ENCODE data around the gene GSS.

Gene GSS

GRCh38 chr20:34896086-34896621 lies 59.5 kb downstream of the GSS start:
- no peaks in the 10 kb centered on the region for H3K4me1 Mint-ChIP-seq
- no peak for DNase-seq

GRCh38 chr20:34895465-34895864 lies 60.1 kb downstream of the GSS start:
- H3K27ac Mint-ChIP-seq: no peak overlapping the region
- H3K4me1 Mint-ChIP-seq: no peaks in the 10 kb centered on the region
- H3K27me3 Mint-ChIP-seq (ENCODE audit: low read depth, poor library complexity): no peaks in the 10 kb centered on the region
- no peak overlapping the region for H3K4me3 Mint-ChIP-seq
- H3K36me3 Mint-ChIP-seq (ENCODE audit: low read depth): peaks cover 17% of the 10 kb centered on the region
- no peak for TF ChIP-seq CTCF (IDR thresholded peaks at IDR 0.05)
- peaks cover 13% of the 10 kb centered on the region for H3K9me3 Mint-ChIP-seq
- DNase-seq: no peak

More at GRCh38 chr20:34896086-34896621, 59.5 kb downstream of the GSS start:
- Mint-ChIP-seq H3K9me3 (peaks cover 13% of the 10 kb centered on the region), H3K27ac (no peak overlapping the region), H3K4me3 (no peak overlapping the region), H3K27me3 (ENCODE audit: low read depth, poor library complexity) (no peaks in the 10 kb centered on the region), H3K36me3 (ENCODE audit: low read depth) (peaks cover 24% of the 10 kb centered on the region)
- no peak for TF ChIP-seq CTCF (IDR thresholded peaks at IDR 0.05)

- DNase-seq: no peak
- no peak for TF ChIP-seq CTCF (IDR thresholded peaks at IDR 0.05)
Observed at GRCh38 chr20:34894723-34895122, 60.9 kb downstream of the GSS start.

GRCh38 chr20:34892671-34893070 lies 62.9 kb downstream of the GSS start:
- no peak for DNase-seq
- Mint-ChIP-seq H3K27ac (no peak overlapping the region), H3K27me3 (ENCODE audit: low read depth, poor library complexity) (no peaks in the 10 kb centered on the region), H3K4me3 (no peak overlapping the region), H3K4me1 (no peaks in the 10 kb centered on the region), H3K36me3 (ENCODE audit: low read depth) (peaks cover 13% of the 10 kb centered on the region), H3K9me3 (peaks cover 4% of the 10 kb centered on the region)
- TF ChIP-seq CTCF (IDR thresholded peaks at IDR 0.05): no peak

More at GRCh38 chr20:34894723-34895122, 60.9 kb downstream of the GSS start:
- no peaks in the 10 kb centered on the region for H3K4me1 Mint-ChIP-seq
- H3K27ac Mint-ChIP-seq: no peak overlapping the region
- no peak overlapping the region for H3K4me3 Mint-ChIP-seq
- peaks cover 10% of the 10 kb centered on the region for H3K9me3 Mint-ChIP-seq
- H3K27me3 Mint-ChIP-seq (ENCODE audit: low read depth, poor library complexity): no peaks in the 10 kb centered on the region
- H3K36me3 Mint-ChIP-seq (ENCODE audit: low read depth): peaks cover 14% of the 10 kb centered on the region

- Mint-ChIP-seq H3K4me1 (no peaks in the 10 kb centered on the region), H3K4me3 (no peak overlapping the region), H3K9me3 (peaks cover 3% of the 10 kb centered on the region), H3K27ac (no peak overlapping the region), H3K36me3 (ENCODE audit: low read depth) (peaks cover 6% of the 10 kb centered on the region), H3K27me3 (ENCODE audit: low read depth, poor library complexity) (no peaks in the 10 kb centered on the region)
- no peak for DNase-seq
- no peak for TF ChIP-seq CTCF (IDR thresholded peaks at IDR 0.05)
Observed at GRCh38 chr20:34891166-34892062, 64.2 kb downstream of the GSS start.
